Right ventricle myocardium inferior (tissue), 1 donor: ENCODE data around the gene MUC21. TPM values are rescaled to one million over a fixed set of nuclear protein-coding genes. Genes with fewer than 3 reads are reported as not detected.

Experiments
- ATAC-seq: fragments of 200-7000 bp; cut with Tn5 transposase; one replicate; pipeline ENCODE4 v1.9.1; 2020; ENCODE audit warnings: mild to moderate bottlenecking, moderate library complexity
- DNase-seq: peaks from one replicate; pipeline ENCODE4 v3.0.0; 2021; ENCODE audit errors: missing footprints
- intact Hi-C: fragments of 100-400 bp; cut with DNase I; formaldehyde crosslinking; loops from one replicate; pipeline ENCODE4 v1.11.0; 2022
- total RNA-seq: library from RNA; stranded (reverse); fragmentation: NEBNext Ultra II Directional; extraction: Animal tissue kit (Norgen Biotek cat#: 25700); gene quantifications from one replicate; pipeline ENCODE4 v1.2.1, GENCODE V29; 2021
- donor health status: DM: no; HTN: yes; CAD: no; lungs with severe emphysema.

Gene MUC21
- total RNA-seq, 1 donor from 2014 or later = not detected

- no peak for ATAC-seq
- DNase-seq = no peak
- intact Hi-C loops = no loop called here
Observed at GRCh38 chr6:31037169-31037568, 53.7 kb downstream of the MUC21 start.

DNA sequence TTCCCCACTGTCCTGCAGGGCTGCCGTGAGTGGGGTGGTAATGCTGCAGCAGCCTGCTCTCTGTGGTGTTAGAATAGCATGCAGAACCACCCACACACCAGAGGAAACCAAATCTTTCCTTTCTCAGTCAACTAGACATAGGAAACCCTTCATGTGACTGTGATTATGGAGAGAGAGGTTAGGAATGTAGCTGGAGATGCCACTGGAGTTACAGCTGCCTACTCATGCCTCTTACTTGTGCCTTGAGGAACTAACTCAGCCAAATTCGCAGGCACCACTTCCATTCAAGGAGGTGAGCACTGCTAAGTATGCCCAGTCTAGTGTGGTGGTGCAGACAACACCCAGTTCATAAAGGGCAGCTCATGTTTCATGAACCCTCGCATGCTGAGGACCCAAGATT, 54.2 kb downstream of the MUC21 start:
- DNase-seq (no peak), ATAC-seq (no peak)
- intact Hi-C loops = no loop called here

DNA sequence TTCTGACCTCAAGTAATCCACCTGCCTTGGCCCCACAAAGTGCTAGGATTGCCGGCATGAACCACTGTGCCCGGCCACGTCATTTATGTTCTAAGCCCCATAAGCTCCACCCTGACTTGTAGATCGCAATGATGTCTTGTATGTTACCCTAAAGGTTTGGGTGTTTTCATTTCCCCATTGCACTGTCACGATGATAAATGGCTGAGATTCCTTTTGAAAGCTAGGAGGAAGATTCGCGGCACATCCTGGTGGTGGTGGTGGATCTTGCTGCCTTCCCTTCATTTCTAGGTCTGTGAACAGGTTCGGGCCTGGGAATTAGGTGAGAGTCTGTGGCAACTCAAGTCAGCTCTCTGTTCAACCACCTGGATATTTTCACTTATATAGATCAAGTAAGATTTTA, 55.0 kb downstream of the MUC21 start:
- no peak for DNase-seq
- intact Hi-C loops = no loop called here
- no peak for ATAC-seq

Other genes with a start within 250 kb of the MUC21 start
- 240 TPM for gene FLOT1, start 241.0 kb upstream of the MUC21 start, total RNA-seq
- gene IER3, start 239.2 kb upstream of the MUC21 start, total RNA-seq = 19.2 TPM
- 32.5 TPM for gene DDR1, start 99.2 kb upstream of the MUC21 start, total RNA-seq
- 22.2 TPM for gene GTF2H4, start 75.5 kb upstream of the MUC21 start, total RNA-seq
- 18.3 TPM for gene VARS2, start 69.5 kb upstream of the MUC21 start, total RNA-seq
- gene SFTA2, start 51.5 kb upstream of the MUC21 start, total RNA-seq = not detected
- gene MUCL3, start 42.7 kb upstream of the MUC21 start, total RNA-seq = not detected
- gene MUC22, start 26.8 kb downstream of the MUC21 start, total RNA-seq = 0.14 TPM
- not detected for gene C6orf15, start 128.9 kb downstream of the MUC21 start, total RNA-seq
- gene PSORS1C1, start 131.1 kb downstream of the MUC21 start, total RNA-seq = 1.9 TPM
- not detected for gene CDSN, start 136.7 kb downstream of the MUC21 start, total RNA-seq
- not detected for gene PSORS1C2, start 155.3 kb downstream of the MUC21 start, total RNA-seq
- 12.3 TPM for gene CCHCR1, start 174.1 kb downstream of the MUC21 start, total RNA-seq
- gene TCF19, start 174.9 kb downstream of the MUC21 start, total RNA-seq = 5.2 TPM
- 0.51 TPM for gene POU5F1, start 187.0 kb downstream of the MUC21 start, total RNA-seq